ENCODE results near the gene PXDN.

The PXDN gene

DNA sequence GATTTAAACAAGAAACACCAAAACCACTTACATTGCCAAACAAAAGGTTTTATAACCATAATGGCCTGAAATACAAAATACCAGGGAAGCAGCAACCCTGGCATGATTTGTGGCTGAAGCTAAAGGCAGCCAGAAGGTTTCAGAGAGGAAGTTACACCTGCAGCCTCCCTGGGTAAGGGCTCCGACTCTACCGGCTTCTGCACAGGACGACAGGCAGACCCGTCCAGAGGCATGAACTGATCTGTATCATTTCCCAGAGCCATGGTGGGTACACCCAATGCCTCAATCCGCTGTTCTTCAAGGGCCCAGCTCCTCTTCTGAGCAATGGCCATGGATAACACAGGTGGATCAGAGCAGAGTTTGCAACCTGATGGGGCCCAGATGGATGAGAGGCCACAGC is 71.6 kb downstream of the PXDN start:
- DNase-seq (ENCODE audit: low read depth in 1 of 2, low spot score in 1 of 2), result no peak

- no peak for DNase-seq (ENCODE audit: low read depth in 1 of 2, low spot score in 1 of 2)
These were observed 72.4 kb downstream of the PXDN start for GRCh38 chr2:1671916-1672315.

- no peak for DNase-seq (ENCODE audit: low read depth in 1 of 2, low spot score in 1 of 2)
These were observed 73.7 kb downstream of the PXDN start for GRCh38 chr2:1670636-1671035.

GRCh38 chr2:1665761-1666505 is 78.4 kb downstream of the PXDN start:
- no peak for DNase-seq (ENCODE audit: low read depth in 1 of 2, low spot score in 1 of 2)

DNA sequence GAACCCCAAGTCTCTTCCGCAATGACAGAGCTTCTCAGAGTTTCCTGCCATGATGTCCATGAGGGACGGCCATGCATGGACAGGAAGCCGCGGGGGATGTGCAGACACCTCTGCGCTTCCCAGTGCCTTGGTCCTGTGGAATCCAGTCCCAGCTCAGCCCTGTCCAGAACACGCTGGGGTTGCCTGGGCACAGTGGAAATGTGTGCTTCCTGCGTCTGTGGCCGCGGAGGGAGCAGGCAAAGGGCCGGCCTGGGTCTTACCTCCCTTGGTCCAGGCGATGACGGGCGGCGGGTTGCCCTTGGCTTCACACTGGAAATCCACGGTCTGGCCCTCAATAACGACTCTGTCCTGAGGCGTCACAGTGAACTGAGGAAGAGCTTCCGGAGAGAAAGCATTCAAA is 79.6 kb downstream of the PXDN start:
- DNase-seq (ENCODE audit: low read depth in 1 of 2, low spot score in 1 of 2), result no peak

GRCh38 chr2:1664076-1664605 is 80.2 kb downstream of the PXDN start:
- no peak for DNase-seq (ENCODE audit: low read depth in 1 of 2, low spot score in 1 of 2)

GRCh38 chr2:1663621-1664020 is 80.7 kb downstream of the PXDN start:
- no peak for DNase-seq (ENCODE audit: low read depth in 1 of 2, low spot score in 1 of 2)

- DNase-seq (ENCODE audit: low read depth in 1 of 2, low spot score in 1 of 2), result no peak
These were observed 81.6 kb downstream of the PXDN start for GRCh38 chr2:1662606-1663180.

- DNase-seq (ENCODE audit: low read depth in 1 of 2, low spot score in 1 of 2), result no peak
These were observed 82.3 kb downstream of the PXDN start for GRCh38 chr2:1661891-1662605.

DNA sequence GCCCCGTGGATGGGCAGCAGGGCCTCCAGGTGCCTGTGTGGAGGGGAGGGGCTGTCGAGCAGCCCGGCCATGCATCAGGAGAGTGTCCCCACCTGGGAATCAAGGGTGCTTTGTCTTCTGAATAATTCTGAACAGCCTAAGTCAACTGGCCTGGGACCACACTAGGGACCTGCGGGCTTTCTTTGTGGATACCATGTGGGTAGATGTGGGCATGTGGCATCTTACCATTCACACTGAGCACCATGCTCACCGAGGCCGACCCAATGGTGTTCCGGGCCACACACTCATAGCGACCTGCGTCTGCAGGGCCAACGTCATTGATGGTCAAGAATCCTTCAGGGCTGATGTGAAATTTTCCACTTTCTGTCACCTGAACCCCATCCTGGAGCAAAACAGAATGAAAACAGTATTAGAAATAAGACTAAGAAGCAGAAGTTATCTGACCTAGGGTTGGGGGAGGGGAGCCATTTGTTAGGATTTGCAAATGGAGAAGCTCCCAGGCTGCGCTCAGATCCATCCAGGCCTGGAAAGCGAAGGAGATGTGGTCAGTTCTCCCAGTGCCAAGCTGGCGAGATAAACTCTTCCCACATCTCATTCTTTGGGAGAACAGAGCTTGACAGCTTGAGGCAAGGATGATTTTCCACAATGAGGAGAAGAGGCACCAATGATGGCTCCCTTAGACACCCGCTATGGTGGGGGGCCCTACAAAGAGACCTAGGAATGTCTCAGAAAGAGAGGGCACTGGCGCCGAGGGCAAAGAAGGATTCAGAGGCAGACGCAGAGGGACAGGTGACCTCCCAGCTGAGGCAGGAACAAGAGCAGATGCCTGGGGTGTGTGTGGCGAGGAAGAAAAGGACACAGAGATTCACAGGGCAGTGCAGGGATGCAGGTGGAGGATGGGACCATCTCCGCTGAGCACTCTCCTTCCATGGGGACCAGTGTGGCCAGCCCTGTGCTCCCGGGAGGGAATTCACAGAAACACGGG is 83.4 kb downstream of the PXDN start:
- no peak for DNase-seq (ENCODE audit: low read depth in 1 of 2, low spot score in 1 of 2)

GRCh38 chr2:1659951-1660565 is 84.3 kb downstream of the PXDN start:
- no peak for DNase-seq (ENCODE audit: low read depth in 1 of 2, low spot score in 1 of 2)

DNA sequence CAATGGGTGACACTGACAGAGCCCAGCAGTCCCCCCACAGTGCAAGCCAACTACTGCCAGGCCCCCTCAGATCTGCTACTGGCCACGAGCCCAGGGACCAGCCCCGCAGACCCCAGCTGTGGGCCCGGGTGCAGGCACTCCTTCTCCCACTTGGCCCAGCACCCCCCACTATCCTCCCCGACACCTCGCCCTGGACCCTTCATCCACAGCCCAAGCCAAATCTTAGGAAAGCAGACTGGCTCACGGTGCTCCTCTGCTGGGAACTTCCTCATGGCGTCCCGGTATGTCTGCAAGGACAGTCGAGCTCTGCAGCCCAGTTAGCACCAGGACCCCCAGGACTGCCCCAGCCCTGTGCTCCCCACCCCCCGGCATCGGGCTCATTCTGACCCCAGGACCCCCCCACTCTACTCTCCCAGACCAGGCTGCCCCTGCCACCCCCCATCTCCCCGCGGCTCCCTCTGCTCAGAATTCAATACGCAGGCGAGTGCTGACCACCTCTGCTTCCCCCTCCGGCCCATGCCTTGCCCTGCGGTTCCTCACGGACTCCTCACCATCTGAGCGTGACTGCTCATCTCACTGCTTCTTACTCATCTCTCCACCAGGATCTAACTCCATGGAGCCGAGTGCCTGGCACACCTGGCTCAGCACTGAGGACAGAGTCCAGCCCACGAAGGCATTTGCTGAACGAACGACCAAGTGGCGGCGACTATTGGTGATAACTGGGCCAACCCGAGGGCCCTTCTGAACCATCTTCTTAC is 85.7 kb downstream of the PXDN start:
- DNase-seq (ENCODE audit: low read depth in 1 of 2, low spot score in 1 of 2), result no peak

- DNase-seq (ENCODE audit: low read depth in 1 of 2, low spot score in 1 of 2), result no peak
These were observed 87.1 kb downstream of the PXDN start for GRCh38 chr2:1656961-1657841.

- no peak for DNase-seq (ENCODE audit: low read depth in 1 of 2, low spot score in 1 of 2)
These were observed 87.9 kb downstream of the PXDN start for GRCh38 chr2:1656326-1656960.

DNA sequence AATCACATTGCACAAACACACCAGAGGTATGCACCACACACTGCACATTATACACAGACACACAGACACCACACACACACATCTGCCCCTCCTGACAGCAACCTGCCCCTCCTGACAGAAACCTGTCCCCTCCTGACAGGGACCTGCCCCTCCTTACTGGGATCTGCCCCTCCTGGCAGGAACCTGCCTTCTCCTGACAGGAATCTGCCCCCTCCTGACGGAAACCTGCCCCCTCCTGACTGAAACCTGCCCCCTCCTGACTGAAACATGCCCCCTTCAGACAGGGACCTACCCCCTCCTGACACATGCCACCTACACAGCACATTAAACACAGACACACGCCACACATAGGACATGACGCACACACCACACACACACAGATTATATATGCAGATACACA is 88.9 kb downstream of the PXDN start:
- no peak for DNase-seq (ENCODE audit: low read depth in 1 of 2, low spot score in 1 of 2)

DNA sequence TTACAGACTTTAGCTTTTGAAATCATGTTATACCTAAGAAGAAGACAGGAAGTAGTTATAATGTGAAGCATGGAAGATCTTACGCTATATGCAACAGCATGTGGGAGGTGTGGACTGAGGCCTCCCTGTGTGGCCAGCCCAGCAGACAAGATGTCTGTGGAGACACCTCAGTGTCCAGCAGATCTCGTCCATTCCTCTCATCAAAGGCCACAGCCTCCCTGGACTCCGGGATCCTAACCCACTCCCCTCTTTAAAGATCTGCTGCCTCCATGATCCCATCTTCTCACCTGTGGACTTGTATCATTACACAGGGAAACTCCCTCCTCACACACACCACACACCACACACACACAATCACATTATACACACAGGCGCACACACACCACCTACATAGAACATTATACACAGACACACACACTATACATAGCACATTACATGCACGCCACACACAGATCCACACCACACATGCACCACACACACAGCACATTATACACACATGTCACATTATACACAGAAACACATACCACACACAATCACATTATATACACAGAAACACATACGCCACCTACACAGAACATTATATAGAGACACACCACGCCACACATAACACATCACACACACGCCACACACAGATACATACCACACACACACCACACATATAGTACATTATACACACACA is 89.5 kb downstream of the PXDN start:
- no peak for DNase-seq (ENCODE audit: low read depth in 1 of 2, low spot score in 1 of 2)

DNA sequence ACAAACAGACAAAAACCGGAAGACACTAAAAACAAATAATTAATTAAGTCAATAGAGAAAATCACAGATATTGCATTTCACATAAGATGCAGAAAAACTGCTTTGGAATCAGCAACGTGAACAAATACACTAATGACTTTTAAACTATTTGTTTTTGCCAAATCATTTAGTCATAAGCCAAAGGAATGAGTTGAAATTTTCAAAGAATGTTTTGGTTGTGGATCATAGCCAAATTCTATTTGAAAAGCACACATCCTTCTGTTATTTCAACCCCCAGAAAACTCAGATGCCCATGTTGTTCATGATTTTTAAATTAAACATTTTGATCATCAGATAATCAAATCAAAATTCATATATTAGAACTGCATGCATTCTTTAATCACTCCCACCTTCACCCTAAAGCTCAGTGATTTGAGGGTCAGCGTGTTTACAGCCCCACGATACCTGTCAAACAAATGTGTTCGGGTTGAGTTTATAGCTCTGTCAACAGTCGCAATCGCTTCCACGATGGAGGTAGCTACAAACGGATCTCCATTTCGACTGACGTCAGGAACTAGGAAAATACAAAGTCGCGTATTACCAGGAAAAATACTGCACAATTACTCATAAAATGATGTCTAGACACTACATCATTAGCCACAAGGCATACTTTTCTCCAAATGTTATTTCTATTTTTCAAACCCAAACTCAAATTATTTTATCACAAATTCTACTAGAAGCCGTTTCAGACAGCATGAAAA is 90.2 kb downstream of the PXDN start:
- DNase-seq (ENCODE audit: low read depth in 1 of 2, low spot score in 1 of 2), result no peak

Data from activated T-helper 1 cell treated with anti-CD3 and anti-CD28 coated beads, Interleukin-2, amount 50 U/mL, for 16 hours (primary cell).